NCI-H2029 treated with DMSO at 0.1 percent for 48 hours (cell line): ENCODE data around the gene LNPEP.
"Not testable (repeated sequence)": the region's sequence is repeated elsewhere in the genome, so short reads cannot be mapped to it uniquely, and the experiment has no call there.

Experiments
- DNase-seq: peaks from one replicate; lab custom pipeline; 2025; lab: John Stamatoyannopoulos, UW

Gene LNPEP

DNA sequence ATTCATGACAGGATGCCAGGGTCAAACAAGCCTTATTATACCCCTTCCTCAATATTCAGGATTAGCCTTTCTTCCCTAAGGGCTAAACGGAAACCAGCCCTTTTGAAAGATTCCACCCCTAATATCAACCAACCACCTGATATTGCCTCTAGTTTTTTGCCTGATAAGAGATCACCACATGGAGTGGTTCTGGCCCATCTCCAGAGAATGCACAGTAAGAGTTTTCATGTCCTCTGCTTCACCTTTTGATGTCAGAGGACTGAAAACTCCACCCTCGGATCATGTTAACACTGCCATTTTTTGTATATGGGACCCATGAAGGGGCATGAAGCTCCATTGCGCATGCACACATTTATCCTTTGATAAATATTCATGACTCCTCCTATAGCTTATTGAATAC is 5.8 kb upstream of the LNPEP start:
- peak; percentile 35 for DNase-seq

DNA sequence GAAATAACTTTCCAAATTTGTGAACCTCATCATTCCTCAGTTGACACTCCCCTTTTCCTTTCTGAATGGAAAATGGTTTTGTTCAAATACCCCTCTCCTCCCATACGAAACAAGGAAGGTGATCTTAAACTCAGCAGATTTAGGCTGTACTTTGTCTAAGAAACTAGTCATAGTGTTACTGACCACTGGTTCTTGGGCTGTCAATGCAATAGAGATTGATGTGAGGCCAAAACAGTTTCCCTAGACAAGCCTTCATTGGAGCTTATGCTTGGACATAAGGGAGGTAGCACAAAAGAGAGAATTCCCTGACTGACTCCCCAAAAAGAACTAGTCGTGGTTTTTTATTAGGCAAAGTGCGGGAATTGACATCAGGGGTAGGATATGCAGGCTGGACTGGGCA is 5.3 kb upstream of the LNPEP start:
- no peak for DNase-seq

DNA sequence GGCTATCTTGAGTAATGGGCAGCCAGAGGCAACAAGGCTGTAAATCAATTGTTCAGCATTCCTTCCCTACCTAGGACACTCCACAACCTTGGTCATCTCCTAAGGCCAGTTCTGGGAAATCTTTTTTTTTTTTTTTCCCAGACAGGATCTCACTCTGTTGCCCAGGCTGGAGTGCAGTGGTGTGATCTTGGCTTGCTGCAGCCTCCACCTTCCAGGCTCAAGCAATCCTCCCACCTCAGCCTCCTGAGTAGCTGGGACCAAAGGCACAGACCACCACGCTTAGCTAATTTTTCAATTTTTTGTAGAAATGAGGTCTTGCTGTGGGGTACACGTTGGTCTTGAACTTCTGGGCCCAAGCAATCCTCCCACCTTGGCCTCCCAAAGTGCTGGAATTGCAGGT is 4.8 kb upstream of the LNPEP start:
- DNase-seq = not testable (repeated sequence)

- DNase-seq = no peak
Measured at GRCh38 chr5:96931605-96932004, 4.3 kb upstream of the LNPEP start.

DNA sequence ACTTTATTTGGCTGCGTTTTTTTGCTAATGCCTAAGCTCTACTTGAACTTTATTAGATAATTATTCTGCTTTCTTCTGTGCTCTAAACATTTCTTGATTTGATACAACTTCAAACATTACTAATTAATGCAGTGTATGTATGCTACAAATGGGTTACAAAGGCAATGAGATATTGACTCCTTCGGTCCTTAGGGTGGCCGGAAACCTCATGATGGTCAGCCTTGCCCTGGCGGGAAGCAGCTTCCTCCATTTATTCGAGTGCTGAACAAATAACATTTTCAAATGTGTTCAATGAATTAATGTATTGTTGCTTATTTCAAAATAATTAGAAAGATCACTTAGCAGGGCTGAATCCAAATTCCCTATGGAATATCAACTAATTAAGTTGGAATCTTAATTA is 3.9 kb upstream of the LNPEP start:
- no peak for DNase-seq

- peak; percentile 94 for DNase-seq
Measured at GRCh38 chr5:96933764-96934707, 1.8 kb upstream of the LNPEP start.

- peak; percentile 94 for DNase-seq
Measured at GRCh38 chr5:96934708-96935558, 947 bp upstream of the LNPEP start.

DNA sequence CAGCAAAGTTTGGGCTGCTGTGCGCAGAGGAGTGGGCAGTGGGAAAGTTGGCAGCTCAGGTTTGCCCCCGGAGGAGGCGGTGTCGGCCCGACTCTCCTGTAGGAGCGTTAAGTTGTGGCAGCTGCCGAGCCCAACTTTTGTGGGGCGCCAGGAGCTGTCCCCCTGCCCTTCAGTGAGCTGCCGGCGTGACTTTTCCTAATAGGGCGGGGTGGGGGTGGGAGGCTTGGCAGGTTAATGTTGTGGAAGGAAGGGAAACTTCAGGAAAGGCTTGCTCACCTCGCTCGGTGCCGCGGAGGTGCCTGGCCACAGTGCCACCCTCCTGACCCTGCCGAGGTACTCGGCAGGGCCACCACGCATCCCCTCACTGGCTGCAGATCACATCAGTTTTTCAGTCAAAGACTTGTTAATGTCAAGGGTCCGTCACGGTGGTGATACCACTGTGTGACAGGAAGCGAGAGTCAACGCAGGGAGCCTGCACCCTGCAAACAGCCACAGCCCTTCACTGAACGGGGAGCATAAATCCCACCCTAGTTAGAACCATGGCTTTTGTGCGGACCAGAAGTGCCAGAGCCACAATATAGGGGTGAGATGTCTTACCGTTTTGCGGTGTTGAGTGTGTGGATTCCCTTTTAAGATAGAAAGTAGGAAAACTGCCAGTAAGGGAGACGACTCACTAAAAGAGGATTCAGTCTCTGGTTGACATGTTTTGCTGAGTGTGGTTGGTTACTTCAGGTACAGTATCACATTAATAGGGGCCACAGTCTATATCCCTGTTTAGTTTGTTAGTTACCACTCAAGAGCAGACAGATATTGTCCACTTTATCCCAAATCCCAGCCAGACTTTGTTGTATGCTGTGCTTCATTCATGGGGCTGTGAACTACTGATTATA is 796 bp downstream of the LNPEP start:
- DNase-seq = no peak

- DNase-seq = no peak
Measured at GRCh38 chr5:96940586-96940985, 4.7 kb downstream of the LNPEP start.

- no peak for DNase-seq
Measured at GRCh38 chr5:96941140-96941539, 5.3 kb downstream of the LNPEP start.

- no peak for DNase-seq
Measured at GRCh38 chr5:96942078-96942477, 6.2 kb downstream of the LNPEP start.

GRCh38 chr5:96942911-96943310 is 7.0 kb downstream of the LNPEP start:
- no peak for DNase-seq

- no peak for DNase-seq
Measured at GRCh38 chr5:96943799-96944198, 7.9 kb downstream of the LNPEP start.

- DNase-seq = no peak
Measured at GRCh38 chr5:96945144-96945897, 9.4 kb downstream of the LNPEP start.

- DNase-seq = no peak
Measured at GRCh38 chr5:96946381-96946780, 10.5 kb downstream of the LNPEP start.

DNA sequence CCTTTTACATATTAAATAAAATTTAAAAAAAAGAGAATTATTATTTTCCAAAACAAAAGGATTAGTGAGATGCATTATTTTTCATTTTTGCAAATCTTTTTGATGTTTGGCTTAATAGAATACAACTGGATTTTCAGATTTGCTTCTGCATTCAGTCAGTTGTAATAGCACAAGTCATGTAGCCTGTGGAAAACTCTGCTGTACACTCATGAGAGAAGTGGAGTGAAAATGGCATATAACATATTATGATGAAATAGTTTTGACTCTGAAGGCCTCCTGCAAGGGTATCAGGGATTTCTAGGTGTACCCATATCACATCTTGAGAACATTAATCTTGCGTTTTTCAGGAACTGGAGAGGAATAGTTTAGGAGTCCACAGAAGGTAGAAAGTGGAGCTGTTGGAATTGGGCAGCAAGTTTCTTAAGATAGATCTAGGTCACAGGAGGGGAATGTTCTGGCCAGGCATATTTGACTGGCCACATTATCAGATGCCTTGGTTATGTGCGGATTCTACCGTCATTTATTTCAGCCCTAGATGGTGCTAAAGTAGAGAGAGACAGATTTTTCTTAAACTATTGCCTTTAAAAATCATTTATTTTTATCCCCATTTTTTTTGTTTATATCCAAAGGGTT is 16.4 kb downstream of the LNPEP start:
- DNase-seq = no peak

DNA sequence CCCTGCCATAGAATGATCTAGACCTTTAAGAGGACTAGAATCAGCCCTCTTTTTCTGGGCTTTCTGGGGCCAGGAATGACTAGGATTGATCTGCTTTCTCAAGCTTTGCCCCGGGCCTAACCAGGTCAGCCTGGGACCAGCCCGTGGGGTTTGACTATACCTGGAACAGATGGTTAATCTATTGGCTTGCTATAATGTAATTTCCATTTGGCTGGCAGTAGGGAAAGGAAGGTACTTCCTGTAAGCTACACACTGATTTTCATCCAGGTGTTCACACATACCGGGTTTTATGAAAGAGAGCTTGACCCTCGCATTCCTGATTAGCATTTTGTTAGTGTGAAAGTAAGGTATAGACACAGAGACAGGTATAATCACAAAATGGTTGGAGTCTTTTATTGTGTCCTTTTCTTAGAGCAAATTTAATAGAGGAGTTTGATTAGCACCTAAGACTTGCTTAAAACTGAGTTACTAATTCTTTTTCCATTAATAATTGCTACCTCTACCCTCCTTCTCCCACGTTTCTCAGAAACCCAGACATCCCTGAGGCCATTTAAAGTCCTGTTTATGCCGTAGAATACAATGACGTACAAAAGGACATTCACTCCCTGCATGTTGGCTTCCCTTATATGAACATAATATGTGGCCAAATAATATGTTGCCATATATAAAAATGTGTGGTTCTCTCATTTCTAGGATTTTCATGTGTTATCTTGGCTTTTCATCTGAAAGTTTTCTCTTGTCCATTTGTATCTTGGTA is 17.3 kb downstream of the LNPEP start:
- DNase-seq = no peak

DNA sequence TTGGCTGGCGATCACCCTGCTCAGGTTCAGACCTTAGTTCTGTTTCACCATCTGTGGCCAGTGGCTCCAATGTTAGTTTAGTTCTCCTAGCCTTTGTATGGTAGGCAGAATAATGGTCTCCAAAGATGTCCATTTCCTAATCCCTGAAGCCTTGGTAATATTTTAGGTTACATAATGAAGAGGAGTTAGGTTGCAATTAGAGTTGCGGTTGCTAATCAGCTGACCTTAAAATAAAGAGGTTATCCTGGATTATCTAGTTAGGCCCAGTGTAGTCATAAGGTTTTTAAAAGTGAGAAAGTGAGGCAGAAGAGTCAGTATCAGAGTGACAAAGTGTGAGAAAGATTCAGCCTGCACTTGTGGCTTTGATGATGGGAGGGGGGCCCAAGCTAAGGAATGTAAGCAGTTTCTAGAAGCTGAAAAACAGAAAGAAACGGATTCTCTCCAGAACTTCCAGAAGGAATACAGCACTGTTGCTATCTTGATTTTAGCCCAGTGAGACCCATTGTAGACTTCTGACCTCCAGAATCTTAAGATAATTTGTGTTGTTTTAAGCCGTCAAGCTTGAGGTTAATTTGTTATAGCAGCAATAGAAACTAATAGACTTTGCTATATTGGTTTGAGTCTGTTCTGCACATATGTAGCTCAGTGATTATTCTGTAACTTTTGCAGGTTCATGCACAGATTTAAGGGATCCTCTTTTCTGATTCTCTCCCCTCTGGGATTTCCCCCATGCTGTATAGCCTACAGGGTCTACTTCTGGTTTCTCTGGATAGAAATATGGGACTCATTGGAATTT is 21.6 kb downstream of the LNPEP start:
- no peak for DNase-seq

DNA sequence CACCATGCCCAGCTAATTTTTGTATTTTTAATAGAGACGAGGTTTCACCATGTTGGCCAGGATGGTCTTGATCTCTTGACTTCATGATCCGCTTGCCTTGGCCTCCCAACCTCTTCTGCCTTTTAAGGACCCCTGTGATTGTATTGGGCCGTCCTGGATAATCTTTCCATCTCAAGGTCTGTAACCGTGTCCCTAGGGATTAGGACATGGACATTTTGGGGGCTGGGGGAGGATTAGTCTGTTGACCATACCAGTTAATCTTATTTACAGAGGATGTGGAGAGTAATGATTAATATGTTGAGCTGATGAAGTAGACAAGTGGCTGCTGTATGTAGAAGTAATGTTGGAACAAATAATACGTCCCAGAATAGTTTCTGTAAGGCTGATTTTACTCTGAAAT is 23.1 kb downstream of the LNPEP start:
- no peak for DNase-seq
